Activated naive CD8-positive, alpha-beta T cell treated with anti-CD3 and anti-CD28 coated beads, Interleukin-2, amount 10 ng/mL, durations not matched to agents 7 days and 5 days (primary cell): ENCODE data around the gene OVCH1. TPM values are rescaled to one million over a fixed set of nuclear protein-coding genes. Genes with fewer than 3 reads are reported as not detected.
"Not testable (repeated sequence)": the region's sequence is repeated elsewhere in the genome, so short reads cannot be mapped to it uniquely, and the experiment has no call there.

Source experiments
- ATAC-seq: fragments of 150-1000 bp; cut with Tn5 transposase; one replicate; pipeline ENCODE4 v1.10.0; 2021; ENCODE audit warnings: low read depth, moderate library complexity
- POLR2A ChIA-PET: fragments of 350-600 bp; sonication (Branson Sonifier 250); formaldehyde crosslinking; loops from one replicate; lab custom pipeline; 2021; ENCODE audit warnings: antibody characterized with exemption; lab: Charles Lee
- DNase-seq: peaks from one replicate; pipeline ENCODE4 v3.0.0; 2021
- H3K27ac Mint-ChIP-seq: one replicate; pipeline ENCODE4 v1.8.0; 2022; ENCODE audit warnings: mild to moderate bottlenecking, mixed read lengths
- H3K27me3 Mint-ChIP-seq: one replicate; pipeline ENCODE4 v1.8.0; 2022; ENCODE audit warnings: mild to moderate bottlenecking, moderate library complexity, mixed read lengths
- H3K36me3 Mint-ChIP-seq: one replicate; pipeline ENCODE4 v1.8.0; 2021; ENCODE audit warnings: mild to moderate bottlenecking, mixed read lengths
- H3K4me1 Mint-ChIP-seq: one replicate; pipeline ENCODE4 v1.8.0; 2021; ENCODE audit warnings: mixed read lengths
- H3K4me3 Mint-ChIP-seq: one replicate; pipeline ENCODE4 v1.8.0; 2022; ENCODE audit warnings: mild to moderate bottlenecking, moderate library complexity, mixed read lengths
- H3K9me3 Mint-ChIP-seq: one replicate; pipeline ENCODE4 v1.8.0; 2021; ENCODE audit warnings: mixed read lengths
- total RNA-seq, 2 experiments: library from RNA; stranded (reverse); gene quantifications; one replicate each; pipeline ENCODE4 v1.2.3, GENCODE V29; 2021

Gene OVCH1
- total RNA-seq, 2 experiments from 2014 or later, result not detected

GRCh38 chr12:29451888-29452287, 45.6 kb downstream of the OVCH1 start:
- POLR2A ChIA-PET, result no interaction called here
- no peak for DNase-seq
- Mint-ChIP-seq H3K9me3 (no peaks in the 10 kb centered on the region), H3K4me3 (no peak overlapping the region), H3K36me3 (no peaks in the 10 kb centered on the region), H3K27ac (no peak overlapping the region), H3K27me3 (peaks cover 10% of the 10 kb centered on the region), H3K4me1 (no peaks in the 10 kb centered on the region)
- ATAC-seq, result no peak

DNA sequence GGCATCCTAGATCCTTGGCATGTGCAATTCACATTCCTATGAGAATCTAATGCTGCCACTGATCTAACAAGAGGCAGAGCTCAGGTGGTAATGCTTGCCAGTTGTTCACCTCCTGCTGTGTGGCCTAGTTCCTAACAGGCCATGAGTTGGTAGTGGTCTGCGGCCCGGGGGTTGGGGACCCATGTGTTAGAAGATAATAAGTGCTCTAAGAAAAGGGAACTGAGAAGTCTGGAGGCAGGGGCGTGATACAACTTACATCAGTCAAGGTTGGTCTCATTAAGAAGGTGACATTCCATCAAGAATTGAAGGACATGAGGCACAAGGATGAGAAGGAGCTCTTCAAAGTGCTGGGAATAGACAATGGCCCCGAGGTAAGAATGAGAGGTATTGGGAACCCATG, 49.3 kb downstream of the OVCH1 start:
- Mint-ChIP-seq H3K27me3 (peaks cover 8% of the 10 kb centered on the region), H3K27ac (no peak overlapping the region), H3K4me3 (no peak overlapping the region), H3K4me1 (no peaks in the 10 kb centered on the region), H3K9me3 (no peaks in the 10 kb centered on the region), H3K36me3 (no peaks in the 10 kb centered on the region)
- DNase-seq (no peak), ATAC-seq (no peak)
- POLR2A ChIA-PET, result no interaction called here

DNA sequence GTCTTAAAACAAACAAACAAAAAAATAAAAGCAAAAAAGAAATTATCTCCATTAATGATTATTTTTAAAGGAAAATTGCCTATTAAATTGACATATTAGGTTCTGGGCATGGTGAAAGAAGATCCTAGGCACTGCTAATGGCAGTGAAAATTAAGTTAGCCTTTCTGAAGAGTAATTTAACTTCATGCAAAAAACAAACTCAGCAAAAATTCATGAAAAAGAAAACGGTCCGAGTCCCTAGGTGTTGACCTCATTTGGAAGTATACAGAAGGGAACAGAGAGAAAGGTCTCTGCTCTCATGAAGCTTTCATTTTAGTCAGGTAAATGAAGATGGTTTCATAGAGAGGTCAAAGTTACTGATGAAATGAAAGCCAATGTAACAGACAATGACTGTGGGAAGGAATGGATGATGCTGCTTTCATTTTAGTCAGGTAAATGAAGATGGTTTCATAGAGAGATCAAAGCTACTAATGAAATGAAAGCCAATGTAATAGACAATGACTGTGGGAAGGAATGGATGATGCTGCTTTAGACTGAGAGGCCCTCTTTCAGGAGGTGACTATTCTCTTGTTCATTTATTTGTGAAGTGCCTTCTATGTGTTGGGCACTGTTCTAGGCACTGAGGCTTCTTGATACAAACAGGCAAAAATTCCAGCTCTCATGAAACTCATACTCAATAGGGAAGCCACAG, 50.1 kb downstream of the OVCH1 start:
- H3K27ac Mint-ChIP-seq, result no peak overlapping the region
- POLR2A ChIA-PET, result no interaction called here
- H3K4me3 Mint-ChIP-seq, result no peak overlapping the region
- H3K4me1 Mint-ChIP-seq, result no peaks in the 10 kb centered on the region
- peaks cover 7% of the 10 kb centered on the region for H3K27me3 Mint-ChIP-seq
- ATAC-seq (no peak), DNase-seq (no peak)
- H3K9me3 Mint-ChIP-seq, result no peaks in the 10 kb centered on the region
- no peaks in the 10 kb centered on the region for H3K36me3 Mint-ChIP-seq

- POLR2A ChIA-PET, result no interaction called here
- ATAC-seq (no peak), DNase-seq (no peak)
- no peak overlapping the region for H3K27ac Mint-ChIP-seq
- no peaks in the 10 kb centered on the region for H3K4me1 Mint-ChIP-seq
- H3K36me3 Mint-ChIP-seq, result no peaks in the 10 kb centered on the region
- peaks cover 5% of the 10 kb centered on the region for H3K9me3 Mint-ChIP-seq
- no peak overlapping the region for H3K4me3 Mint-ChIP-seq
- H3K27me3 Mint-ChIP-seq, result peaks cover 6% of the 10 kb centered on the region
Observed at GRCh38 chr12:29439506-29439905, 58.0 kb downstream of the OVCH1 start.

DNA sequence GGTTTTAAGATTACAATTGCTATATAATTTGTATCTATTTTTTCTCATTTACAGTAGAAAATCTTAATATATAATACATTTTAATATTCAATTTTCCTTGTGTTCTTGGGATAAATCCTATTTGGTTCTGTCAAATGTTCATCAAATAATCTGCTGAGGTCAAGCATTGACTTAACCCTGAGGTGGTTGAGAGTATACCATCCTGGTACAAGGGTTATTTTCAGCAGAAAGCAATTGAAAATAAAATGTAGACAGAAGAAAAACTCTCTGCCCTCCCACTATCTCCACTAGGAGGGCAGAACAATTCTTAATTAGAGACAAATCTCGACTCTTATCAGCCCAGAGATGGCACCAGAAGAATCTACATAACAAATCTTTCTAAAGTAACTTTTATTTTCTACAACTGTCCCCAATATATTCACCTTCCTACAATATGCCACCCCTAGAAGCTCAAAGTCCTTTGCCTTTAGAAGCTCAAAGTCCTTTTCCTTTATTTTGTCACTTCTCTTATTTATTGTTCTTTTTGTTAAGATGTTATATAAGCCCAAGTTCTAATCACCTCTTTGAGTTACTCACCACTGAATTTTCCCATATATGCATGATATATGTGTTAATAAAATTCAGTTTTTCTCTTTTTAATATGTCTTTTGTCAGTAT, 58.6 kb downstream of the OVCH1 start:
- no peaks in the 10 kb centered on the region for H3K36me3 Mint-ChIP-seq
- H3K4me1 Mint-ChIP-seq, result no peaks in the 10 kb centered on the region
- H3K27me3 Mint-ChIP-seq, result peaks cover 3% of the 10 kb centered on the region
- no peak overlapping the region for H3K27ac Mint-ChIP-seq
- no peak for ATAC-seq
- no peak for DNase-seq
- no peak overlapping the region for H3K4me3 Mint-ChIP-seq
- peaks cover 5% of the 10 kb centered on the region for H3K9me3 Mint-ChIP-seq
- POLR2A ChIA-PET, result no interaction called here

DNA sequence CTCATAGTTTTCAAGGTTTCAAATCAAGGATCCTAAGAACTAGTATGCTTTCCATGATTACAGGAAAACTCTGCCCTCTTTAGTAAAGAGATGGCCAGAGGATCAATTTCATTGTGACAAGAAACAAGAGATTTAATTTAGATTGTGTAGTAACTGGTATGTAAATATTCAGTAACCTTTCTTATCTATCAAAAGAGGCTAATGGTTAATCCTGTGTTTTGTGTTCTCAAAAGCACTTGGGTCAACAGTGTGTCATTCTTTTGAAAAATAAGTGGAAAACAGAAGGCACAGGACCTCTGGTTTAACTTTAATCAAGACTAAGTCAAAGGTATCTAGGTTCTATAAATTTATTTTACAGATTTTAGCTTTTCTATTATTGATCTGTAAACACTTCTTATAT, 59.9 kb downstream of the OVCH1 start:
- Mint-ChIP-seq H3K27ac (no peak overlapping the region), H3K4me1 (no peaks in the 10 kb centered on the region), H3K36me3 (no peaks in the 10 kb centered on the region), H3K27me3 (peaks cover 4% of the 10 kb centered on the region), H3K9me3 (peaks cover 5% of the 10 kb centered on the region), H3K4me3 (no peak overlapping the region)
- POLR2A ChIA-PET, result no interaction called here
- ATAC-seq (no peak), DNase-seq (no peak)

GRCh38 chr12:29436815-29437214, 60.7 kb downstream of the OVCH1 start:
- POLR2A ChIA-PET, H3K4me3 Mint-ChIP-seq, DNase-seq: not testable (repeated sequence)

DNA sequence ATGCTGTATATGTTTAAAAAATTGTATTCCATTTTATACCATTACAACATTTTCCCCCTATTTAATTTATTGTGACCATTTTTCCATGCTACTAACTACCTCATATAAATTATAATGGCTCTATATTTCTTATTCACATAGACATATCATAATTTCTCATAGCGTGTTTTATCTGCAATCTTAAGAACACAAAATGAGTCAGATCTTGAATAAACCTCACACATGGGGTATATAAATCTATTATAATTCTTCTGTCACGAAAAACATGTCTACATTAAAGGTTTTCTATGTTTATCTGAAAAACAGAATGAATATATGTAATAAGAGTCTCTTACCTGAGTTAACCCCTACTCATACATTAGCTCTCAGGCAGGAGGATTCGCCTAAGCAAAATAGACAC, 66.0 kb downstream of the OVCH1 start:
- Mint-ChIP-seq H3K27me3 (peaks cover 3% of the 10 kb centered on the region), H3K27ac (no peak overlapping the region), H3K36me3 (no peaks in the 10 kb centered on the region), H3K4me1 (no peaks in the 10 kb centered on the region), H3K4me3 (no peak overlapping the region), H3K9me3 (no peaks in the 10 kb centered on the region)
- POLR2A ChIA-PET, result no interaction called here
- DNase-seq (no peak), ATAC-seq (no peak)

More at GRCh38 chr12:29436815-29437214, 60.7 kb downstream of the OVCH1 start:
- H3K36me3 Mint-ChIP-seq, ATAC-seq, H3K27me3 Mint-ChIP-seq, H3K4me1 Mint-ChIP-seq, H3K9me3 Mint-ChIP-seq, H3K27ac Mint-ChIP-seq: not testable (repeated sequence)

GRCh38 chr12:29430716-29431044, 66.8 kb downstream of the OVCH1 start:
- ATAC-seq, result no peak
- DNase-seq, result no peak
- H3K27ac Mint-ChIP-seq, result no peak overlapping the region
- H3K27me3 Mint-ChIP-seq, result peaks cover 3% of the 10 kb centered on the region
- no peak overlapping the region for H3K4me3 Mint-ChIP-seq
- POLR2A ChIA-PET, result no interaction called here
- no peaks in the 10 kb centered on the region for H3K9me3 Mint-ChIP-seq
- no peaks in the 10 kb centered on the region for H3K4me1 Mint-ChIP-seq
- H3K36me3 Mint-ChIP-seq, result no peaks in the 10 kb centered on the region

DNA sequence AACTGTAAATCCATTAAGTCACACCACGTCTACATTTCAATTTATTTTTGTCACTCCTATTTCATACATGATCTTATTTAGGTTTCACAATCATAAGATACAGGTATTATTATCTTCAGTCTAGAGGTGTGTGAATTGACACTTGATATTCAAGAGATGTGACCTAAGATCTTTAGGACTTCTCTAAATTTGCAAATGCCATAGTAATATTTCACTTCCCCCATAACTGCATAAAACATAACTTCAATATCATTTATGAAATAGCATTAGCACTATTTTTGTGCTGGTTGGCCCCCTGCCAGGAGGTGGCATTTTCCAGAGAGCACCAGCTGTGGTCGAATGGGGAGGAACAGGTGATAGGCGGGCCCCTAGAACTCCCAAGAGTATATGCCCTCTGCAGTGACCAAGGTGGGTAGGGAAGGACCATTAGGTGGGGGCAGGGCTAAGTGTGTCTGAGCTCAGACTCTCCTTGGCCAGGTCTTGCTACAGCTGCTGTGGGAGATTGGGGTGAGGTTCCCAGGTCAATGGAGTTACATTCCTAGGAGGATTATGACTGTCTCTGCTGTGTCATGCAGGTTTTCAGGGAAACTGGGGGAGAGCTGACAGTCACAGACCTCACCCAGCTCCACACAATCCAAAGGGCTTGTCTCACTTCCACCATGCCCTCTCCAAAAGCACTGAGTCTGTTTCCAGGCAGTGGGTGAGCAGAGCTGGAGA, 67.3 kb downstream of the OVCH1 start:
- ATAC-seq (no peak), DNase-seq (no peak)
- Mint-ChIP-seq H3K27me3 (peaks cover 3% of the 10 kb centered on the region), H3K36me3 (no peaks in the 10 kb centered on the region), H3K9me3 (no peaks in the 10 kb centered on the region), H3K4me3 (no peak overlapping the region), H3K27ac (no peak overlapping the region), H3K4me1 (no peaks in the 10 kb centered on the region)
- POLR2A ChIA-PET, result no interaction called here

DNA sequence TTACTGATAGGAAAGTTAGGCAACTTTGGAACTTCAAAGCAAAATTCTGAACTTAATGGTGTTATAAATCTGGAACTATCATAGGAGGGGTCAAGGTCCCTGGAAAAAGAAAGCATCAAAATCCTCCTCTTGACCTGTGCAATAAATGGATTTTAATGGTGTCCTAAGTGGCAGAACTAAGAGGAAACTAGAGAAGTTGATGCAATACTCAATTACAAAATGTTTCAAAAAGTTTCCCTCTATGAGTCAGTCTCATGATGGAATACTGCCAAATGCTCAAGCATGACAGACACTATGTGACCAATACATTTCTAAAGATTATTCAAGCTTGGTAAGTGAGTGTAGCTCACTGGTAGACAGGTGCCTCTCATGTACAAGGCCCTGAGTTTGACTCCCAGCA, 68.9 kb downstream of the OVCH1 start:
- Mint-ChIP-seq H3K27ac (no peak overlapping the region), H3K9me3 (no peaks in the 10 kb centered on the region), H3K4me1 (no peaks in the 10 kb centered on the region), H3K27me3 (peaks cover 6% of the 10 kb centered on the region), H3K36me3 (no peaks in the 10 kb centered on the region), H3K4me3 (no peak overlapping the region)
- POLR2A ChIA-PET, result no interaction called here
- no peak for DNase-seq
- ATAC-seq, result no peak

DNA sequence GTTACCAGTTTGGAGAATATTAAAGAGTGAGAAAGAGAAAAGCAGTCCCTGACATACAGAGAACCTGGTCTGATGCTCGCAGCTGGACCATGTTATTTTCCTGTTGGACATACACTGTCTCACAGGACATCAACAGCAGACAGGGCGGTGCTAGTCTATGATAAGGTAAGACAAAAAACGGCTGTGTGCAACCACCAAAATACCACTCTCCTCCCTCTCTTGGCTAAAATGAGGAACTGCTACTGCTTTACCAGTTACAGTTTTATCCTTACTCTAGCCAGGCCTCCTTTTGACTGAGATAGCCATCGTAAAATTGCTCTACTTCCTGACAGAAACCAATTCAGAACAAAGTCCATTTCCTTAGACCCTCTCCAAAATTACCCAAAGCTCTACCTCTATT, 69.5 kb downstream of the OVCH1 start:
- POLR2A ChIA-PET, result no interaction called here
- Mint-ChIP-seq H3K36me3 (no peaks in the 10 kb centered on the region), H3K27me3 (peaks cover 6% of the 10 kb centered on the region), H3K4me1 (no peaks in the 10 kb centered on the region), H3K9me3 (no peaks in the 10 kb centered on the region), H3K27ac (no peak overlapping the region), H3K4me3 (no peak overlapping the region)
- DNase-seq, result no peak
- ATAC-seq, result no peak

DNA sequence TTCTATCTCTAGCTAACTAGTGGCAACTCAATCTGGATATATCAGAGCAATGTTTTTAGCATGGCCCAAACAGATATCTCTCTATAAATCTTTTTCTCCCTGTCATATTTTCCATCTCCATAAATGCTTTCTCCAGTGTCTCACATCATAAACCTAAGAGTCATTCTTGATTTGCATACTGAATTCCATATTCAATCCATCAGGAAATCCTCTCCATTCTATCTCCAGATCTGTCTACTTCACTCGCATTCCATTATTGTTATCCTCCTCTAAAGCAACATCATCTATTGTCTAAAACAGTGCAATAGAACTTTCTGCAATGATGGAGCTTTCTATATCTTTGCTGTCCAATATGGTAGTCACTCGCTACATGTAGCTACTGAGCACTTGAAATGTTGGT, 71.0 kb downstream of the OVCH1 start:
- no peak overlapping the region for H3K4me3 Mint-ChIP-seq
- peaks cover 3% of the 10 kb centered on the region for H3K27me3 Mint-ChIP-seq
- no peak for ATAC-seq

DNA sequence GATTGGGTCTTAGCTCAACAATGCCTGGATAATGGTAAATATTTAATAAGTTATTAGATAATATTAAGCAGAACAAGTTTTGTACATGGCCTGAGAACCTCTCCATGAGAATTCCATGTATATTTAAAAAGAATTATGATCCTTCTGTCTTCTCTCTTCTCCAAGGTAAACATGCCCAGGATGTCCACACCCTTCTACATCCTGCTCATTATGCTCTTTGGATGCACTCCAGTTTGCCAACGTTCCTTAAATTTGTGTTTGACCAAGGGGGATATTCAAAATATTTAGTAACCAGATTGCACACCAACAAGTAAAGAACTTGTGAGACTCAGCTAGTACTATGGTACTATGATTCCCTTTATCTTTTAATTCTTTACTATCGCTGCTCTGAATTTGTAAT, 71.8 kb downstream of the OVCH1 start:
- peaks cover 3% of the 10 kb centered on the region for H3K27me3 Mint-ChIP-seq
- DNase-seq (no peak), ATAC-seq (no peak)
- H3K9me3 Mint-ChIP-seq, result no peaks in the 10 kb centered on the region
- H3K4me3 Mint-ChIP-seq, result no peak overlapping the region
- H3K36me3 Mint-ChIP-seq, result no peaks in the 10 kb centered on the region
- H3K27ac Mint-ChIP-seq, result no peak overlapping the region
- H3K4me1 Mint-ChIP-seq, result no peaks in the 10 kb centered on the region
- POLR2A ChIA-PET, result no interaction called here

More for the DNA sequence above, 71.0 kb downstream of the OVCH1 start:
- no peaks in the 10 kb centered on the region for H3K36me3 Mint-ChIP-seq
- POLR2A ChIA-PET, result no interaction called here
- no peak overlapping the region for H3K27ac Mint-ChIP-seq
- no peaks in the 10 kb centered on the region for H3K9me3 Mint-ChIP-seq
- DNase-seq, result no peak
- H3K4me1 Mint-ChIP-seq, result no peaks in the 10 kb centered on the region
